Transverse colon (tissue), 4 donors: Measurements from ENCODE around the gene MLC1.

Source experiments
- EP300 ChIP-seq: sonication (generic); formaldehyde crosslinking; IDR thresholded peaks from one replicate; pipeline ENCODE4 v1.6.1; 2017; ENCODE audit warnings: antibody characterized with exemption, low read depth
- POLR2A ChIP-seq: fragments of 450-650 bp; IDR thresholded peaks from one replicate; pipeline ENCODE4 v1.6.1; 2016; ENCODE audit warnings: antibody characterized with exemption, mild to moderate bottlenecking, moderate library complexity
- POLR2AphosphoS5 ChIP-seq, 3 donors: sonication (generic); formaldehyde crosslinking; IDR thresholded peaks; one replicate each; pipeline ENCODE4 v1.6.1; 2016; ENCODE audit warnings: antibody characterized with exemption in 3 of 3
- TF ChIP-seq, protein P1 (sequence below), 5 experiments: fragments of 200-600 bp in 3 of 5; fragments of 450-650 bp in 2 of 5; sonication (generic) in 3 of 5; IDR thresholded peaks; 1 replicate in 2 of 5; 2 replicates in 3 of 5; pipeline ENCODE4 v1.5.1; 2016 to 2017; ENCODE audit warnings: antibody characterized with exemption in 5 of 5, inconsistent platforms in 3 of 5, mild to moderate bottlenecking in 2 of 5, moderate library complexity in 1 of 5

DNA sequence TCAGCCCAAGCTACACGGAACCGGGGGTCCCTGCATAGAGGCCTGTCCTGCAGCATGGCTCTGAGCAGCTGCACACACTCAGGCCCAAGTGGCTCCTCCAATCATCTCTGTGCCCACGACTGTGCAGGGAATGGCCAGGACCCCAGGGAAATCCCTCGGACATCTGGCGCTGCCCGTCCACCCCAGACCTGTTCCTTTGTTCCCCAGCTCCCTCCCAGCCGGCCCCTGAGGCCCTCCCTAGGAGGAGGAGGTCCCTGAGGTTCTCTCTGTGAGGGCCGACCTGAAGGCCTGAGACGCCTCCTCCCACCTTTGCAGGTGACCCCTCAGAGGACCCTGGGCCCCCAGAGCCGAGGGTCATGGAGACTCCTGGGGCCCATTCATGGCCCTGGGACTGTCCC is 1.1 kb downstream of the MLC1 start:
- TF ChIP-seq POLR2A: no peak
- TF ChIP-seq, protein P1, sequence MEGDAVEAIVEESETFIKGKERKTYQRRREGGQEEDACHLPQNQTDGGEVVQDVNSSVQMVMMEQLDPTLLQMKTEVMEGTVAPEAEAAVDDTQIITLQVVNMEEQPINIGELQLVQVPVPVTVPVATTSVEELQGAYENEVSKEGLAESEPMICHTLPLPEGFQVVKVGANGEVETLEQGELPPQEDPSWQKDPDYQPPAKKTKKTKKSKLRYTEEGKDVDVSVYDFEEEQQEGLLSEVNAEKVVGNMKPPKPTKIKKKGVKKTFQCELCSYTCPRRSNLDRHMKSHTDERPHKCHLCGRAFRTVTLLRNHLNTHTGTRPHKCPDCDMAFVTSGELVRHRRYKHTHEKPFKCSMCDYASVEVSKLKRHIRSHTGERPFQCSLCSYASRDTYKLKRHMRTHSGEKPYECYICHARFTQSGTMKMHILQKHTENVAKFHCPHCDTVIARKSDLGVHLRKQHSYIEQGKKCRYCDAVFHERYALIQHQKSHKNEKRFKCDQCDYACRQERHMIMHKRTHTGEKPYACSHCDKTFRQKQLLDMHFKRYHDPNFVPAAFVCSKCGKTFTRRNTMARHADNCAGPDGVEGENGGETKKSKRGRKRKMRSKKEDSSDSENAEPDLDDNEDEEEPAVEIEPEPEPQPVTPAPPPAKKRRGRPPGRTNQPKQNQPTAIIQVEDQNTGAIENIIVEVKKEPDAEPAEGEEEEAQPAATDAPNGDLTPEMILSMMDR (IDR thresholded peaks at IDR 0.05): no peak
- no peak for TF ChIP-seq POLR2AphosphoS5 (IDR thresholded peaks at IDR 0.05)
- no peak for TF ChIP-seq EP300
